ENCODE measurements around the gene METTL8.
"Not testable (repeated sequence)": the region's sequence is repeated elsewhere in the genome, so short reads cannot be mapped to it uniquely, and the experiment has no call there.

The METTL8 gene

GRCh38 chr2:171416009-171416926, 17.5 kb downstream of the METTL8 start:
- no peaks in the 10 kb centered on the region for H3K27me3 ChIP-seq
- no peak for TF ChIP-seq Cebpa-rat (IDR thresholded peaks at IDR 0.05)
- H3K4me2 ChIP-seq: no peak overlapping the region; a peak in 1 of 22 replicates
- H3K4me3 ChIP-seq: no peak overlapping the region
- H3K36me3 ChIP-seq: 0 out of 22 replicates have a peak, but pooled peaks cover 0 to 8% (median 0%) of the 10 kb centered on the region in 11 experiments
- H3K9ac ChIP-seq: no peak overlapping the region; a peak in 2 of 22 replicates
- no peak overlapping the region for H3K27ac ChIP-seq
- peaks cover 0 to 10% (median 0%) of the 10 kb centered on the region in 11 experiments; a peak in 7 of 22 replicates for H4K20me1 ChIP-seq
- H3K4me1 ChIP-seq: no peaks in the 10 kb centered on the region
- H3K9me3 ChIP-seq (replicated peaks in 1 of 11): no peaks in the 10 kb centered on the region

DNA sequence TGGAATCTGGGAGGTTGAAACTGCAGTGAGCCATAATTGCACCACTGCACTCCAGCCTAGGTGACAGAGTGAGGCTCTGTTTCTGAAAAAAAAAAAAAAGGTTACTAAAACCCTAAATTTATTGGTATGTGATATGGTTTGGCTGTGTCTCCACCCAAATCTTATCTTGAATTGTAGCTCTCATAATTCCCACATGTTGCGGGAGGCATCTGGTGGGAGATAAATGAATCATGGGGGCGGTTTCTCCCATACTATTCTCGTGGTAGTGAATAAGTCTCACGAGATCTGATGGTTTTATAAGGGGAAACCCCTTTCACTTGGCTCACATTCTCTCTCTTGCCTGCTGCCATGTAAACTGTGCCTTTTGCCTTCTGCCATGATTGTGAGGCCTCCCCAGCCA, 19.1 kb downstream of the METTL8 start:
- H3K4me2 ChIP-seq; H3K27ac ChIP-seq; H3K27me3 ChIP-seq; H3K9me3 ChIP-seq (replicated peaks in 1 of 11); H3K9ac ChIP-seq; H3K36me3 ChIP-seq; H3K4me3 ChIP-seq; H3K4me1 ChIP-seq: not testable (repeated sequence)
- peaks cover 0 to 10% (median 0%) of the 10 kb centered on the region in 11 experiments; a peak in 7 of 22 replicates for H4K20me1 ChIP-seq

- H3K4me2 ChIP-seq: no peak overlapping the region
- no peaks in the 10 kb centered on the region for H3K27me3 ChIP-seq
- no peak overlapping the region for H3K27ac ChIP-seq
- H4K20me1 ChIP-seq: peaks cover 0 to 10% (median 0%) of the 10 kb centered on the region in 11 experiments; a peak in 7 of 22 replicates
- H3K9me3 ChIP-seq (replicated peaks in 1 of 11): peaks cover 0 to 5% (median 0%) of the 10 kb centered on the region in 11 experiments; a peak in 1 of 22 replicates
- H3K9ac ChIP-seq: no peak overlapping the region
- no peak for TF ChIP-seq Cebpa-rat (IDR thresholded peaks at IDR 0.05)
- H3K4me1 ChIP-seq: no peaks in the 10 kb centered on the region
- no peak overlapping the region for H3K4me3 ChIP-seq
- 0 out of 22 replicates have a peak, but pooled peaks cover 0 to 8% (median 0%) of the 10 kb centered on the region in 11 experiments for H3K36me3 ChIP-seq
These were observed 21.1 kb downstream of the METTL8 start for GRCh38 chr2:171412571-171413175.

DNA sequence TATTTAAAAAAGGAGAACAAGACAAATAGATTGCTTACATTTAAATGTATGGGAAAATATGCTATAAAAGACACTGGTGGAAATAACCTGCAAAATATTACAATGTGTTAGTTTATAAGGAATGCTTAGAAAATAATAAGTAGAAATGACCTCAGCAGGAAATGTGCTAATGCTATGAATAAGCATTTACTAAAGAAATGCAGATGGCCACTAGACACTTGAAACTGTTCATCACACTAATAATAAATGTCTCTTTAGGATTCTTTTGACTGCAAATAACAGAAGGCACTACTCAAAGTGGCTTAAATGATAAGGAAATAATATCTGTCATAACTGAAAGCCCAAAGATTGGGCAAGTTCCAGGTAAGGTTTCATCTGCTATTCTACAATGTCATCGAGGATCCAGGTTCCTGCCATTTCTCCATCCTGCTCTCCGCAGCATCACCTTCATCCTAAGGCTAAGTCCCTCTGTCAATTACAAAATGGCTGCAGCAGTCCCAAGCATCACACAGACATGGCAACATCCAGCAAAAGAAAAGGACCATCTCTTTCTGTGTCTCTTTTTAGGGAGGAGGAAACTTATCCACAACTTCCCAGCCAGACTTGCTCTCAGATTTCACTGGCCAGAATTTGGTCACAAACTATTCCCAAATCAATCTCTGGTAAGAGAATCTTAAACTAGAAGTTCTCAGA, 21.9 kb downstream of the METTL8 start:
- peaks cover 0 to 5% (median 0%) of the 10 kb centered on the region in 11 experiments; a peak in 1 of 22 replicates for H3K9me3 ChIP-seq (replicated peaks in 1 of 11)
- H4K20me1 ChIP-seq: peaks cover 0 to 6% (median 0%) of the 10 kb centered on the region in 11 experiments; a peak in 6 of 22 replicates
- TF ChIP-seq Cebpa-rat (IDR thresholded peaks at IDR 0.05): no peak
- no peaks in the 10 kb centered on the region for H3K4me1 ChIP-seq
- no peak overlapping the region for H3K4me2 ChIP-seq
- H3K9ac ChIP-seq: no peak overlapping the region
- no peak overlapping the region for H3K4me3 ChIP-seq
- H3K27ac ChIP-seq: no peak overlapping the region
- H3K27me3 ChIP-seq: no peaks in the 10 kb centered on the region
- 0 out of 22 replicates have a peak, but pooled peaks cover 0 to 8% (median 0%) of the 10 kb centered on the region in 11 experiments for H3K36me3 ChIP-seq

DNA sequence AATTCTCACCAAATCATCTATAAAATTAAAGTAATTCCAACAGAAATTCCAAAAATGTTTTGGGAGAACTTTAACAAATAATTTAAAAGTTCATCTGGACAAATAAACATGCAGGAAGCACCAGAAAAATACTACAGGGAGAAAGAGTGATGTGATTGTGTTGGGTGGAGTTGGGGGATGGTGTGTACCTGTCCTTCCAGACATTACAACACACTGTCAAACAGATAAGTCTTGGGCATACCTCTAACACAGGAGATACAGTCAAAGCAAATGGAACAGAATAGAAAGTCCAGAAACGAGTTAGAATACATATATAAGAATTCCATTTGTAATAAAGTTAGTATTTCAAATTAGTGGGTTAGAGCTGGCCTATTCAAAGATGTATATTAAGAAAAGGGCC, 22.6 kb downstream of the METTL8 start:
- Histone ChIP-seq H3K4me2 (no peak overlapping the region), H3K9me3 (replicated peaks in 1 of 11) (peaks cover 0 to 5% (median 0%) of the 10 kb centered on the region in 11 experiments; a peak in 1 of 22 replicates), H3K36me3 (0 out of 22 replicates have a peak, but pooled peaks cover 0 to 8% (median 0%) of the 10 kb centered on the region in 11 experiments), H3K4me1 (no peaks in the 10 kb centered on the region), H3K4me3 (no peak overlapping the region), H3K9ac (no peak overlapping the region), H4K20me1 (peaks cover 0 to 6% (median 0%) of the 10 kb centered on the region in 11 experiments; a peak in 5 of 22 replicates), H3K27me3 (no peaks in the 10 kb centered on the region), H3K27ac (no peak overlapping the region)
- no peak for TF ChIP-seq Cebpa-rat (IDR thresholded peaks at IDR 0.05)

- no peak overlapping the region for H3K27ac ChIP-seq
- H3K4me2 ChIP-seq: no peak overlapping the region
- H3K4me3 ChIP-seq: no peak overlapping the region
- TF ChIP-seq Cebpa-rat (IDR thresholded peaks at IDR 0.05): no peak
- H3K36me3 ChIP-seq: 0 out of 22 replicates have a peak, but pooled peaks cover 0 to 8% (median 0%) of the 10 kb centered on the region in 11 experiments
- H3K9ac ChIP-seq: no peak overlapping the region
- no peaks in the 10 kb centered on the region for H3K27me3 ChIP-seq
- peaks cover 0 to 5% (median 0%) of the 10 kb centered on the region in 11 experiments; a peak in 1 of 22 replicates for H3K9me3 ChIP-seq (replicated peaks in 1 of 11)
- H4K20me1 ChIP-seq: peaks cover 0 to 6% (median 0%) of the 10 kb centered on the region in 11 experiments; a peak in 3 of 22 replicates
- peaks cover 0 to 4% (median 0%) of the 10 kb centered on the region in 10 experiments; a peak in 4 of 20 replicates for H3K4me1 ChIP-seq
These were observed 23.2 kb downstream of the METTL8 start for GRCh38 chr2:171410624-171411023.

DNA sequence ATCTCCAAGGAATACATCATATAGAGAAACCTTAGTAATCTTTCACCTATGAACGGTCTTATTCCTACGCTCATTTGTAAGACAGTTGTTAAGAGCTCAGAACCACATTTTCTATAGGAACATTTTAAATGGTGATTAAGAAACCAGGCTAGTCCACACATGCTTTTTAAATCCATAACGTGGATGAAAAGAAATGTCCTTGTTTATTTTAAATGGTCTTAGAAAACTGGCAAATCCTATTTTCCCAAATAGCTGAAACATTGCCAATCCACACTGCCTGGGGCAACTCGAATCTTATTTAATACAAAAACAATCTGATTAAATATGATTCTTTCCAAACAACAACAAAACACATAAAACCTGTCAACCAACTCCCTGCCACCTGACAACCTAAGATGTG, 23.7 kb downstream of the METTL8 start:
- Histone ChIP-seq H3K9me3 (replicated peaks in 1 of 11) (peaks cover 0 to 5% (median 0%) of the 10 kb centered on the region in 11 experiments; a peak in 1 of 22 replicates), H3K4me1 (peaks cover 0 to 10% (median 0%) of the 10 kb centered on the region in 10 experiments; a peak in 4 of 20 replicates), H4K20me1 (peaks cover 0 to 6% (median 0%) of the 10 kb centered on the region in 11 experiments; a peak in 2 of 22 replicates), H3K9ac (no peak overlapping the region), H3K27me3 (no peaks in the 10 kb centered on the region), H3K27ac (no peak overlapping the region), H3K36me3 (0 out of 22 replicates have a peak, but pooled peaks cover 0 to 8% (median 0%) of the 10 kb centered on the region in 11 experiments), H3K4me2 (no peak overlapping the region), H3K4me3 (no peak overlapping the region)
- TF ChIP-seq Cebpa-rat (IDR thresholded peaks at IDR 0.05): no peak

GRCh38 chr2:171409436-171409971, 24.3 kb downstream of the METTL8 start:
- H4K20me1 ChIP-seq: peaks cover 0 to 6% (median 0%) of the 10 kb centered on the region in 11 experiments; a peak in 2 of 22 replicates
- H3K4me2 ChIP-seq: no peak overlapping the region

More at GRCh38 chr2:171409436-171409971, 24.3 kb downstream of the METTL8 start:
- H3K9ac ChIP-seq: no peak overlapping the region
- 0 out of 22 replicates have a peak, but pooled peaks cover 0 to 12% (median 0%) of the 10 kb centered on the region in 11 experiments for H3K36me3 ChIP-seq
- TF ChIP-seq Cebpa-rat (IDR thresholded peaks at IDR 0.05): no peak
- H3K27ac ChIP-seq: no peak overlapping the region
- no peaks in the 10 kb centered on the region for H3K27me3 ChIP-seq
- no peak overlapping the region for H3K4me3 ChIP-seq
- H3K9me3 ChIP-seq (replicated peaks in 1 of 11): peaks cover 0 to 5% (median 0%) of the 10 kb centered on the region in 11 experiments; a peak in 1 of 22 replicates
- peaks cover 0 to 14% (median 0%) of the 10 kb centered on the region in 10 experiments; a peak in 4 of 20 replicates for H3K4me1 ChIP-seq
